Subcutaneous abdominal adipose tissue (tissue), 5 donors: ENCODE data around the gene LENEP.

Experiments used
- H3K27ac ChIP-seq: one replicate; pipeline ENCODE4 v1.7.0; 2013; ENCODE audit warnings: low read depth, mild to moderate bottlenecking, inconsistent platforms, low read length, moderate library complexity
- H3K27me3 ChIP-seq, 5 donors: one replicate each; pipeline ENCODE4 v1.7.0; 2013; ENCODE audit warnings: low read length in 5 of 5, inconsistent platforms in 1 of 5; ENCODE audit not compliant: control insufficient read depth in 5 of 5, insufficient read depth in 4 of 5
- H3K36me3 ChIP-seq, 5 donors: one replicate each; pipeline ENCODE4 v1.7.0; 2013; ENCODE audit warnings: low read length in 5 of 5; ENCODE audit not compliant: control insufficient read depth in 5 of 5, insufficient read depth in 5 of 5
- H3K4me1 ChIP-seq, 5 donors: one replicate each; pipeline ENCODE4 v1.7.0; 2013; ENCODE audit warnings: low read length in 5 of 5, mild to moderate bottlenecking in 3 of 5, moderate library complexity in 1 of 5; ENCODE audit not compliant: control insufficient read depth in 5 of 5, insufficient read depth in 5 of 5
- H3K4me3 ChIP-seq, 5 donors: one replicate each; pipeline ENCODE4 v1.7.0; 2013; ENCODE audit warnings: low read length in 5 of 5, low read depth in 1 of 5
- H3K9ac ChIP-seq, 5 donors: one replicate each; pipeline ENCODE4 v1.7.0; 2013; ENCODE audit warnings: low read length in 5 of 5, mild to moderate bottlenecking in 4 of 5, moderate library complexity in 3 of 5
- H3K9me3 ChIP-seq, 5 donors: one replicate each; pipeline ENCODE4 v1.7.0; 2013; ENCODE audit warnings: low read length in 5 of 5; ENCODE audit not compliant: control insufficient read depth in 5 of 5
- donor health status: healthy.
- donor health status: healthy.
- donor health status: healthy.
- donor health status: healthy.
- donor health status: healthy.

LENEP gene, protein sequence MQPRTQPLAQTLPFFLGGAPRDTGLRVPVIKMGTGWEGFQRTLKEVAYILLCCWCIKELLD

DNA sequence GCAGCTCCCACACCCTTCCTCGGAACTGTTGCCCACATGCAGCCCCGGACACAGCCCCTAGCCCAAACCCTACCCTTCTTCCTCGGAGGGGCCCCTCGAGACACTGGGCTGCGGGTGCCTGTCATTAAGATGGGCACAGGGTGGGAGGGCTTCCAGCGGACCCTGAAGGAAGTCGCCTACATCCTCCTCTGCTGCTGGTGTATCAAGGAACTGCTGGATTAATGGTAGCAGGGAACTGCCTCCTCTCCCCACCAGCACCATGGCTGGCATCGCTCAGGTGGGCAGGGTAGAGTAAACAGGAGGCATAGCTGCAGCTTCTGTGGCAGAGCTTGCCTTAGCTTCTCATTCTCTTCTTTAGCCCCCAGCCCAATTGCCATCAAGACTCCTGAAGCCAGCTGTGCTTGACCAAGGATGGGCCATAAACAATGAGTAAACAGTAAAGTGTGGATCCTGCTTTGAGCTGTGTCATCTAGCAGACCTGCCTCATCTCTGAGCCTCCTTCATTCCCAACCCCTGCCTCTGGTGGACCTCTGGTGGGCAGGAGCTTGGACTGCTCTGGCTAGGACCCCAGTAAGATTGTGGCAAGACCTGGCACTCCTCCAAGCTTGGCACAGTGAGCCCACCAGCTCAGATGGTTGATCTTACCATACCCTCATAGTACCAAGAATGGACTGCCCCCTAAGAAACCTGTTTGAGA, at the start of gene LENEP:
Gene LENEP, plus strand, starts transcription at position 15 of the 697 bp plus-strand sequence. Its CDS starts 22 bp downstream, at position 37.
- H3K4me3 ChIP-seq: no peak within 1 kb of the TSS
- peak within 1 kb of the TSS; percentile 78 for H3K27ac ChIP-seq
- peaks cover 0 to 30% (median 21%) of the 10 kb centered on the region in 5 donors for H3K36me3 ChIP-seq
- peak within 1 kb of the TSS in 2 of 5 donors; percentile 25 to 33 for H3K9ac ChIP-seq
- no peaks in the 10 kb centered on the region for H3K27me3 ChIP-seq
- no peaks in the 10 kb centered on the region for H3K9me3 ChIP-seq
- peaks cover 0 to 29% (median 11%) of the 10 kb centered on the region in 5 donors for H3K4me1 ChIP-seq

DNA sequence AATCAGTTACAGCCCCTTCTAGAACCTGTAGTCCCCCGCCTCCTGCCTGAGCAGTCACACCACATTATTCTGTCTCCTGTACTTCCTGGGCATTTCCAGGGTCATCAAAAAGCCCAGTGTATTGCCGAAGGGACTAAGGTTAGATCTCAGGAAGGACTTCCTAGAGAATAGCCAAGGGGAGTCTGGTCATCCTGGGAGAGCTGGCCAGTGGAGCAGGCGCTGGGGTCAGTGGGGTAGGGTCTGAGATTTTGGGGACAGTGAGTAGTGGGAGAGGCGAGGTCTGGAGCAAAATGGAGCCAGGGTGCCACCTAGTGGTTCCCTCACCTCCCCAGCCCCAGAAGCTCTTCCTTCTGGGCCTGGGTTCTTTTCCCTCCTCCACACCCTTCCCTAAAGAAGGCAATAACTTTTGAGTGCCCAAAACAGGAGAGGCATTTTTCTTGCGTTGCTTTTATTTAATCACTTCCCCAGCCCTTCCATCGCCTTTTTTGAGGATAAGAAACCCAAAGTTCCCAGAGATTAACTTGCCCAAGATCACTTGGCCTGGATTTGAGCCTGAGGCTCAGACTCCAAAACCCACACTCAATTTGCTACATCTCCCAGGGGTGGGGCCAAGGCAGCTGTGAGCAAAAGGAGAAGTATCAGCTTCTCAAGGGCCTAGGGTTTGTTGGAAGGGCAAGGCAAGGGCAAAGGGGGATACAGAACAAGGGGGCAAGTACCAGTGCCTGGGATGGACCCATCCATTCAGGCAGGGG, 49.6 kb upstream of the LENEP start:
- Histone ChIP-seq H3K27ac (peak overlapping the region; percentile 74), H3K4me1 (peaks cover 21 to 67% (median 66%) of the 10 kb centered on the region in 5 donors), H3K27me3 (no peaks in the 10 kb centered on the region), H3K36me3 (peaks cover 0 to 36% (median 21%) of the 10 kb centered on the region in 5 donors), H3K9me3 (no peaks in the 10 kb centered on the region), H3K9ac (peak overlapping the region; percentile 16 to 72 (median 52)), H3K4me3 (no peak overlapping the region)

DNA sequence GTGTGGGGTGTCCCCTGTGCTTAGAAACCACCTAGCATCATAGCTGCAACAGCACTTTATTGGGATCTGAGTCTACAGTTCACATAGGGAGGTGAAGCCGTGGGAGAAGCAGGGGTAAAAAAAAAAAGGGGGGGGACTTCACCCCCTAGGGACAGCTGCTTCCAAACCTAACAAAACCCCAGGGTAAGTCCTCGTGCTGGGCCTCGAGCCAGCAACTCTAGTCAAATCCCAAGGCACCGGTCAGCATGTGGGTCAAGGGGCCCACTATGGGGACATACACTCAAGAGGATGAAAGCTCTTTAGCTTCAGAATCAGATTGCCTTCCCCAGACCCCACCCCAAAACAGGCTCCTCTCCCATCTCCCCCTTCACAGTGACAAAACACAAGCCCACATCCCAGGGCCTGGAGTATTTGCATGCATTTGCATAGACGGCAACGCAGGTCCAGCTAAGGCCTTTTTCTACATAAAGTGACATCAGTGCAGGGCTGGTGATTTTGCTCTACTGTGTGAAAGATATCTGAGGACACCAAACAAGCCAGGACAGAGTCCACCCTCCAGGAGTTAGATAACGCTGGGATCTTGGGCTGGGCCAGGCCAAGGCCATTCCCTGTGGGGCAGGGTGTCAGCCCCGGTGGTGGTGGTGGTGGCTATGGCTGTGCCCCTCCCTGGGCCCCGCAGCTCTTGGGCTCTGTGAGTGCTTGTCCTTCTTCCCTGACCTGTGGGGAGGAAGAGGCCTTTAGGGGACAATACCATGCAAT, 48.8 kb upstream of the LENEP start:
- no peaks in the 10 kb centered on the region for H3K9me3 ChIP-seq
- no peaks in the 10 kb centered on the region for H3K27me3 ChIP-seq
- H3K4me3 ChIP-seq: peak overlapping the region in 1 of 5 donors; percentile 23
- peaks cover 0 to 36% (median 21%) of the 10 kb centered on the region in 5 donors for H3K36me3 ChIP-seq
- H3K27ac ChIP-seq: peak overlapping the region; percentile 74
- H3K9ac ChIP-seq: peak overlapping the region; percentile 16 to 72 (median 52)
- H3K4me1 ChIP-seq: peaks cover 21 to 67% (median 66%) of the 10 kb centered on the region in 5 donors

- H3K9ac ChIP-seq: peak overlapping the region in 1 of 5 donors; percentile 20
- no peaks in the 10 kb centered on the region for H3K9me3 ChIP-seq
- H3K27me3 ChIP-seq: no peaks in the 10 kb centered on the region
- H3K27ac ChIP-seq: peak overlapping the region; percentile 74
- H3K4me1 ChIP-seq: peaks cover 21 to 61% (median 61%) of the 10 kb centered on the region in 5 donors
- peak overlapping the region in 2 of 5 donors; percentile 17 to 23 for H3K4me3 ChIP-seq
- peaks cover 0 to 38% (median 22%) of the 10 kb centered on the region in 5 donors for H3K36me3 ChIP-seq
Observed at GRCh38 chr1:154945160-154945961, 48.0 kb upstream of the LENEP start.

GRCh38 chr1:154945962-154946850, 47.2 kb upstream of the LENEP start:
- no peak overlapping the region for H3K9ac ChIP-seq
- H3K36me3 ChIP-seq: peaks cover 0 to 47% (median 31%) of the 10 kb centered on the region in 5 donors
- H3K4me3 ChIP-seq: no peak overlapping the region
- H3K4me1 ChIP-seq: peaks cover 21 to 53% (median 52%) of the 10 kb centered on the region in 5 donors
- no peak overlapping the region for H3K27ac ChIP-seq
- no peaks in the 10 kb centered on the region for H3K9me3 ChIP-seq
- no peaks in the 10 kb centered on the region for H3K27me3 ChIP-seq

GRCh38 chr1:154948079-154948478, 45.3 kb upstream of the LENEP start:
- Histone ChIP-seq H3K4me3 (no peak overlapping the region), H3K9ac (no peak overlapping the region), H3K36me3 (peaks cover 0 to 54% (median 32%) of the 10 kb centered on the region in 5 donors), H3K4me1 (peaks cover 12 to 49% (median 46%) of the 10 kb centered on the region in 5 donors), H3K27ac (no peak overlapping the region), H3K27me3 (no peaks in the 10 kb centered on the region), H3K9me3 (no peaks in the 10 kb centered on the region)

DNA sequence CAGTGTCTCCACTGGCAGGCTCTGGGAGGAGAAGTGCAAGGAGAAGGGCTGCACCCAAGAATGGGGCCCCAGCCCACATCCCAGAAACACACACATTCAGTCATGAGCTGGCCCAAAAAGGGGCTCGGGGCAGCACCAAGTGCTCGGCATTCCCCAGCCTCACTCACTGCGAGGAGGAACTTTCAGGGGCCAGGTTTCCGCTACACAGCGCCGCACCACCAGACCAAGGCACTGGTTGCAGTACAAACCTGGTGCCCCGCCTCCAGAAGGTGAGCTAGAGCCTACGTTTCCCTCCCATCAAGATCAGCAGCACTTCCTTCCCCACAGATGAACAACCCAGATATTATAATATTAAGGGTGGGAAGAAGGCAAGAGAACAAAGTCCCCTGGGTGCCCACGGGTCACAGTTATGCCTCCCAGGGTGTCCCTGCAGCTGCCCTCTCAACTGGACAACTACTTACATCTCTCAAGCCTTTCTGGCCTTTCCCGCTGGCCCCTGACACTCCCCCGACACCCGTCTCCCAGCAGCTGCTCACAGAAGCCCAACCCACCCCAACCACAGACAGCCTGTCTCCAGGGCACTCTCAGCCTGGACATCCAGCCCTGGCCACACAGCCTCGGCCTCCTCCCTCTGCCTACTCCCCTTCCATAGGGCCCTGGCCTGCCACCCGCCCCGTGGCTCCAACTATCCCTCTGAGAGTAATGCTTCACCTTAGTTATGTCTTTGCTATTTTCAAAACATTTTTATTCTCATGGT, 41.3 kb upstream of the LENEP start:
- no peak overlapping the region for H3K4me3 ChIP-seq
- peak overlapping the region in 2 of 5 donors; percentile 15 to 35 for H3K9ac ChIP-seq

GRCh38 chr1:154952664-154953063, 40.7 kb upstream of the LENEP start:
- peak overlapping the region in 1 of 5 donors; percentile 29 for H3K9ac ChIP-seq
- H3K36me3 ChIP-seq: peaks cover 0 to 29% (median 21%) of the 10 kb centered on the region in 5 donors
- H3K27ac ChIP-seq: no peak overlapping the region
- H3K4me1 ChIP-seq: peaks cover 16 to 60% (median 55%) of the 10 kb centered on the region in 5 donors
- H3K9me3 ChIP-seq: no peaks in the 10 kb centered on the region
- no peaks in the 10 kb centered on the region for H3K27me3 ChIP-seq
- H3K4me3 ChIP-seq: no peak overlapping the region

More for the DNA sequence above, 41.3 kb upstream of the LENEP start:
- Histone ChIP-seq H3K9me3 (no peaks in the 10 kb centered on the region), H3K27ac (no peak overlapping the region), H3K27me3 (no peaks in the 10 kb centered on the region), H3K4me1 (peaks cover 13 to 54% (median 51%) of the 10 kb centered on the region in 5 donors), H3K36me3 (peaks cover 0 to 35% (median 26%) of the 10 kb centered on the region in 5 donors)
